B cell (primary cell): ENCODE data around the gene TNFAIP2. TPM values are rescaled to one million over a fixed set of nuclear protein-coding genes. Genes with fewer than 3 reads are reported as not detected.

Experiments
- ATAC-seq: fragments of 200-7000 bp; cut with Tn5 transposase; one replicate; pipeline ENCODE4 v1.10.0; 2021; ENCODE audit warnings: low read depth, mild to moderate bottlenecking, moderate number of reproducible peaks, moderate library complexity
- CTCF ChIA-PET: fragments of 350-600 bp; sonication (Branson Sonifier 250); formaldehyde crosslinking; loops from one replicate; lab custom pipeline; 2021; ENCODE audit warnings: antibody characterized with exemption, inconsistent platforms; lab: Charles Lee
- POLR2A ChIA-PET: fragments of 350-600 bp; sonication (Branson Sonifier 250); formaldehyde crosslinking; loops from one replicate; lab custom pipeline; 2021; ENCODE audit warnings: antibody characterized with exemption; lab: Charles Lee
- DNase-seq: peaks from one replicate; pipeline ENCODE4 v3.0.0; 2013
- H2AFZ ChIP-seq: 2 replicates; pipeline ENCODE4 v1.6.1; 2012; ENCODE audit warnings: mild to moderate bottlenecking, low read depth, low read length; ENCODE audit not compliant: insufficient read depth, poor library complexity, severe bottlenecking
- H3K27ac ChIP-seq, 2 donors: 1 replicate in 1 of 2; 2 replicates in 1 of 2; pipeline ENCODE4 v1.5.1; 2012 to 2013; ENCODE audit warnings: low read length in 2 of 2, mild to moderate bottlenecking in 2 of 2, moderate library complexity in 1 of 2
- H3K27me3 ChIP-seq, 4 experiments: fragments of 200-600 bp in 1 of 4; sonication (generic) in 1 of 4; replicated peaks in 1 of 4; 1 replicate in 2 of 4; 2 replicates in 2 of 4; pipeline versions ENCODE4 v1.6.1 to v1.7.0; 2013 to 2016; ENCODE audit warnings: low read length in 3 of 4, mild to moderate bottlenecking in 2 of 4, mixed read lengths in 1 of 4, moderate library complexity in 1 of 4; ENCODE audit not compliant: insufficient read depth in 4 of 4, control insufficient read depth in 3 of 4; ENCODE audit errors: control extremely low read depth in 1 of 4
- H3K36me3 ChIP-seq, 2 experiments: replicated peaks in 1 of 2; 1 replicate in 1 of 2; 2 replicates in 1 of 2; pipeline versions ENCODE4 v1.6.1 to v1.7.1; 2013; ENCODE audit warnings: low read length in 1 of 2; ENCODE audit not compliant: insufficient read depth in 2 of 2, control insufficient read depth in 1 of 2; ENCODE audit errors: control extremely low read depth in 1 of 2, extremely low read depth in 1 of 2
- H3K4me1 ChIP-seq, 2 donors: fragments of 200-600 bp in 1 of 2; sonication (generic) in 1 of 2; 1 replicate in 1 of 2; 2 replicates in 1 of 2; pipeline versions ENCODE4 v1.5.1 to v1.6.1; 2013 to 2017; ENCODE audit warnings: low read length in 2 of 2; ENCODE audit not compliant: control insufficient read depth in 2 of 2, insufficient read depth in 2 of 2
- H3K4me2 ChIP-seq: replicated peaks from 2 replicates; pipeline ENCODE3; 2012; ENCODE audit warnings: mild to moderate bottlenecking, low read depth, low read length; ENCODE audit not compliant: poor library complexity, severe bottlenecking
- H3K4me3 ChIP-seq, 5 experiments: fragments of 200-600 bp in 1 of 5; sonication (generic) in 1 of 5; 1 replicate in 3 of 5; 2 replicates in 2 of 5; pipeline versions ENCODE4 v1.5.1 to v1.7.0; 2011 to 2016; ENCODE audit warnings: low read length in 4 of 5, mild to moderate bottlenecking in 4 of 5, low read depth in 2 of 5, control low read depth in 1 of 5, moderate library complexity in 1 of 5; ENCODE audit not compliant: insufficient read depth in 1 of 5; ENCODE audit errors: control extremely low read depth in 1 of 5, extremely low read depth in 1 of 5
- H3K79me2 ChIP-seq: fragments of 200-600 bp; sonication (generic); one replicate; pipeline ENCODE4 v1.6.0; 2016; ENCODE audit warnings: low read length; ENCODE audit not compliant: control insufficient read depth, insufficient read depth
- H3K9ac ChIP-seq: fragments of 200-600 bp; sonication (generic); 2 replicates; pipeline ENCODE4 v1.6.1; 2017; ENCODE audit warnings: mild to moderate bottlenecking, low read length, moderate library complexity
- H3K9me3 ChIP-seq, 3 donors: one replicate each; pipeline versions ENCODE4 v1.6.1 to v1.7.1; 2013; ENCODE audit warnings: low read length in 2 of 3; ENCODE audit not compliant: control insufficient read depth in 2 of 3, insufficient read depth in 1 of 3; ENCODE audit errors: control extremely low read depth in 1 of 3
- H4K20me1 ChIP-seq: 2 replicates; pipeline ENCODE4 v1.6.0; 2012; ENCODE audit warnings: mild to moderate bottlenecking, low read length; ENCODE audit not compliant: insufficient read depth, control insufficient read depth, poor library complexity, severe bottlenecking
- H3K27ac Mint-ChIP-seq: one replicate; pipeline ENCODE4 v1.8.0; 2021; ENCODE audit warnings: mixed read lengths
- H3K27me3 Mint-ChIP-seq: one replicate; pipeline ENCODE4 v1.8.0; 2021; ENCODE audit warnings: mixed read lengths
- H3K4me1 Mint-ChIP-seq: one replicate; pipeline ENCODE4 v1.8.0; 2021; ENCODE audit warnings: mixed read lengths
- H3K4me3 Mint-ChIP-seq: one replicate; pipeline ENCODE4 v1.8.0; 2021; ENCODE audit warnings: mixed read lengths
- H3K9me3 Mint-ChIP-seq: one replicate; pipeline ENCODE4 v1.8.0; 2022; ENCODE audit warnings: mixed read lengths; ENCODE audit not compliant: insufficient read depth
- CTCF ChIP-seq: fragments of 200-600 bp; IDR thresholded peaks from one replicate; pipeline ENCODE4 v1.8.0; 2022; ENCODE audit warnings: antibody characterized with exemption, mild to moderate bottlenecking
- EZH2 ChIP-seq: IDR thresholded peaks from 2 replicates; pipeline ENCODE4 v1.6.1; 2012; ENCODE audit warnings: borderline replicate concordance, low read depth, mild to moderate bottlenecking, moderate library complexity, low read length; ENCODE audit not compliant: insufficient read depth, poor library complexity, severe bottlenecking
- WGBS: methylation state at CpG from one replicate; pipeline ENCODE4 v1.1.5; 2013; ENCODE audit warnings: missing lambda C conversion rate; ENCODE audit not compliant: insufficient coverage; 5-methylcytosine and 5-hydroxymethylcytosine counted together
- intact Hi-C: fragments of 100-400 bp; cut with micrococcal nuclease; formaldehyde crosslinking; loops from one replicate; pipeline ENCODE4 v1.10.0; 2022
- polyA plus RNA-seq: library from polyadenylated mRNA; depleted of rRNA; stranded (reverse); fragments of >200 nt; gene quantifications from 2 replicates; pipeline ENCODE4 v1.2.3, GENCODE V29; 2012
- total RNA-seq, 2 donors: library from RNA; stranded (reverse); fragments of 120-200 nt in 1 of 2; gene quantifications; 1 replicate in 1 of 2; 2 replicates in 1 of 2; pipeline versions ENCODE4 v1.2.3 to v1.2.4, GENCODE V29; 2013 to 2022

Gene TNFAIP2
- total and polyA plus RNA-seq, 2 donors (not counting 1 experiment from before 2014, with no cell fraction given), result 1.5 to 9.0 TPM

GRCh38 chr14:103109535-103110441, 13.5 kb upstream of the TNFAIP2 start:
- H3K4me1 ChIP-seq, result peaks cover 16 to 24% of the 10 kb centered on the region in 2 donors

More at GRCh38 chr14:103109535-103110441, 13.5 kb upstream of the TNFAIP2 start:
- peaks cover 14% of the 10 kb centered on the region for H3K27me3 Mint-ChIP-seq
- no peaks in the 10 kb centered on the region for H3K36me3 ChIP-seq
- peaks cover 0 to 4% (median 0%) of the 10 kb centered on the region in 3 donors for H3K9me3 ChIP-seq
- ChIA-PET POLR2A (interaction anchor here (0.6 to 0.8 kb wide), 3 partner anchors 8 to 70 kb away, joined by 3 to 9 read pairs (median 4); no protein-coding TSS in a partner anchor), CTCF (interaction anchor here (1.2 kb wide), 1 partner anchor 30 kb away, joined by 3 read pairs; no protein-coding TSS in a partner anchor)
- TF ChIP-seq EZH2, result no peak
- no peak for TF ChIP-seq CTCF
- peaks cover 28% of the 10 kb centered on the region for H3K4me1 Mint-ChIP-seq
- no peak overlapping the region for H3K4me3 ChIP-seq
- no peak overlapping the region for H3K4me3 Mint-ChIP-seq
- 77% methylated on average over 27 of the region's 32 CpGs for WGBS
- H3K9ac ChIP-seq, result no peak overlapping the region
- H3K27ac ChIP-seq, result no peak overlapping the region
- ATAC-seq, result no peak
- no peaks in the 10 kb centered on the region for H3K79me2 ChIP-seq
- H3K4me2 ChIP-seq, result no peak overlapping the region
- H3K27me3 ChIP-seq, result peaks cover 0 to 16% (median 4%) of the 10 kb centered on the region in 4 experiments
- DNase-seq, result no peak
- intact Hi-C loops, result no loop called here
- H2AFZ ChIP-seq, result no peak overlapping the region
- no peak overlapping the region for H3K27ac Mint-ChIP-seq
- no peaks in the 10 kb centered on the region for H4K20me1 ChIP-seq
- H3K9me3 Mint-ChIP-seq, result no peaks in the 10 kb centered on the region
